GM13977 (cell line): ENCODE measurements around the gene PLEKHG3.

Experiments used
- DNase-seq: peaks from one replicate; pipeline ENCODE4 v3.0.0; 2012; ENCODE audit warnings: low spot score
- in situ Hi-C: fragments of 300-500 bp; cut with MboI; formaldehyde crosslinking; loops from one replicate; pipeline ENCODE4 v1.12.0; 2022; ENCODE audit warnings: low sequenced_read_pairs, low pct_unique_long_range_greater_than_20kb, mixed read lengths, inconsistent platforms; ENCODE audit not compliant: unreplicated experiment
- TF ChIP-seq, protein P1 (sequence below): IDR thresholded peaks from 2 replicates; pipeline ENCODE4 v1.5.1; 2012; ENCODE audit warnings: mild to moderate bottlenecking, control low read depth; ENCODE audit not compliant: insufficient read depth; ENCODE audit errors: extremely low read depth, missing control alignments

The PLEKHG3 gene

DNA sequence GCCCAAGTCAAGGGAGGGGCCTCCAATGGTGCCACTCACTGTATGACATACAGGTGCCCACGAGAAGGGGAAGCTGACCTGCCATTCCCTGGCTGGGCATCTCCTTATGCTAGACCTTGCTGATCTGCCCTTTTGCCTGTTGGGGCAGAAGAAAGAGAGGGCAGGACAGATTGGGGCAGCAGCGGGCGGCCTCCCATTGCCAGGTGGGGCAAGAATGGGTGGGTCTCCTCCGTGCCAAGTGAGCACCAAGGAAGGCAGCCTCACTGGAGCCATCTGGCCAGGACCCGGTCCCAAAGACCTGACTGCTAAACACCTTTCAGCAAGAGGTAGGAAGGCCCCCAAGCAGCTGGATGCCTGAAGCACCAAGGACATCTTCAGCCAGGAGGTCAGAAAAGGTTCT lies 50.5 kb downstream of the PLEKHG3 start:
- TF ChIP-seq, protein P1, sequence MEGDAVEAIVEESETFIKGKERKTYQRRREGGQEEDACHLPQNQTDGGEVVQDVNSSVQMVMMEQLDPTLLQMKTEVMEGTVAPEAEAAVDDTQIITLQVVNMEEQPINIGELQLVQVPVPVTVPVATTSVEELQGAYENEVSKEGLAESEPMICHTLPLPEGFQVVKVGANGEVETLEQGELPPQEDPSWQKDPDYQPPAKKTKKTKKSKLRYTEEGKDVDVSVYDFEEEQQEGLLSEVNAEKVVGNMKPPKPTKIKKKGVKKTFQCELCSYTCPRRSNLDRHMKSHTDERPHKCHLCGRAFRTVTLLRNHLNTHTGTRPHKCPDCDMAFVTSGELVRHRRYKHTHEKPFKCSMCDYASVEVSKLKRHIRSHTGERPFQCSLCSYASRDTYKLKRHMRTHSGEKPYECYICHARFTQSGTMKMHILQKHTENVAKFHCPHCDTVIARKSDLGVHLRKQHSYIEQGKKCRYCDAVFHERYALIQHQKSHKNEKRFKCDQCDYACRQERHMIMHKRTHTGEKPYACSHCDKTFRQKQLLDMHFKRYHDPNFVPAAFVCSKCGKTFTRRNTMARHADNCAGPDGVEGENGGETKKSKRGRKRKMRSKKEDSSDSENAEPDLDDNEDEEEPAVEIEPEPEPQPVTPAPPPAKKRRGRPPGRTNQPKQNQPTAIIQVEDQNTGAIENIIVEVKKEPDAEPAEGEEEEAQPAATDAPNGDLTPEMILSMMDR: no peak
- no peak for DNase-seq
- in situ Hi-C loops: no loop called here

DNA sequence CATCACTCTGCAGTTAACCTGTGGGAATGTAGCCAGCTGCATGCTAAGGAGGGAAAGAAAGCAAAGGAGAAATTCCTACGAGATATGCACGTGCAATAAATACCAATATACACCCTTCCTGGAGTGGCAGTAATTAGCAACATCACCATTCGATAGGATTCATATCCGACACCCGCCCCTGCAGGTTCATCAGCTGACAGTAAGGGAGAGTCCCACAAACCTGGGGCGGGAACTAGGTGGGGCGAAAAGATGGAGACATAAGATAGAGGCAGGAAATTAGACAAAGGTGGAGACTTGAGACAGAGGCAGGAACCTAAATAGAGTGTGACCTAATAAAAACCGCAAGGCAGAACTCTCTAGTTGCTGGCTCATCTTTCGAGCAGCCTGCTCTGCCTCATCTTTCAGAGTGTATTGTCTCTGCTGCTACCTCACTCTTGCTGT lies 51.6 kb downstream of the PLEKHG3 start:
- no peak for DNase-seq
- in situ Hi-C loops: no loop called here
- TF ChIP-seq, protein P1: no peak

- DNase-seq: no peak
- in situ Hi-C loops: no loop called here
- TF ChIP-seq, protein P1: no peak
Measured at GRCh38 chr14:64756712-64757111, 52.5 kb downstream of the PLEKHG3 start.

DNA sequence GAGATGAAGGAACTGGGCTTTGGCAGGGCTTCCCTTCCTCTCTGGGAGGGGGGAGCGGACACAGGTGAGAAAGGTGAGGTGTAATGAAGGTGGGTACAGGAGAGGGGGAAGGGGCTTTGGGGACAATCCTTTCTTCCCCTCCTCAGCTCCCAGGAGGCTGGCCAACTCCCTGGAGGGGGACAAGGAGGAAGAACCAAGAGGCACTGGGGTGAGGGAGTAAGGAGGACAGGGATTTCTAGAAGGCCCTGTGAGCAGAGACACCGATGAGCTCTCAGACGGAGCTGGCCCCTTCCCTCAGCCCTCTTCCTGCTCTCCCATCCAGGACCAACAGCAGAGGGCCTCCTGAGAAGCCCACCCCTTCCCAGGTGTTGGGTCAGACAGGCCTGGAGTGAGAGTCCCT lies 53.4 kb downstream of the PLEKHG3 start:
- TF ChIP-seq, protein P1: no peak
- no peak for DNase-seq
- in situ Hi-C loops: no loop called here

DNA sequence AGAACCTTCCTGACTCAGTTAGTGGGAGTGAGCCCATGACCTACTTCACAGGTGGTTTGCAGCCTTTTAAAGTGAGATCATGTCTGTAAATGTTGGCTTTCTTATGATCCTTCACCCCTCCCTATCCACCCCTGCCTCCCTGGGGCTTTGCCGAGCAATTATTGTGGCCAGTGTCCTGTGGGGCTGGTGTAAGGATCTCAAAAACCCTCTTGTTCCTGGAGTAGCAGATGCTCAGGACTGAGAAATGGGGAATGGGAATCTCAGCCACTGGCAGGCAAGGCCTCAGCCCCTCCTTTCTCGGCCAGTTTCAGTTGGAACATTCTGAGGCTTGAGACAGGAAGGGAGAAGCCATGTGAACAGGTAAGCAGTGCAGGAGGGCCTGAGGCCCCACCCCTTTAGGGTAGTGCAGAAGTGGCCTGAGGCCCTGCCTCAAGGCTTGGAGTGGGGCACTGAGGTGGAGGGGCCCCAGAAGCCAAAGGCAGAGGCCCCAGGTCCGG lies 53.8 kb downstream of the PLEKHG3 start:
- TF ChIP-seq, protein P1: no peak
- no peak for DNase-seq
- in situ Hi-C loops: no loop called here

- in situ Hi-C loops: no loop called here
- TF ChIP-seq, protein P1: no peak
- DNase-seq: no peak
Measured at GRCh38 chr14:64758691-64759554, 54.7 kb downstream of the PLEKHG3 start.

DNA sequence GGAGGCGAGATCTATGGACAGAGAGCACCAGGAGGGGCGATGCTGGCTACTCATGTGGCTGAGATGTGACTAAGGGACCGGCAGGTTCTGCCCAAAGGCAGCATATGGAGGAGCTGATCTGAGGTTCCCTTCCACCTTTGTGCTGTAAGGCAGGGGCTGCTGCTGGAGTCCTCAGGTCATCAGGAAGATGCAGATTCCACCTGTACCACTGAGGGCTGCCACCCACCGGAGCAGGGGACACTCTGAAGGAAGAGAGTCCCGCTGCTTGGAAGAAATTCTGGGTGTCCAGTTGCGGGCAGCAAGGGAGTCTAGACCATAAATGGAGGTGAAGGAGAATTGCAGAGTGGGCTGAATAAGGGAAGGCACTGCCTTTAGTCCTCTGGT lies 55.3 kb downstream of the PLEKHG3 start:
- DNase-seq: no peak
- in situ Hi-C loops: no loop called here
- TF ChIP-seq, protein P1: no peak
